D341Med (cell line): ENCODE measurements around the gene TRRAP.
"Not testable (repeated sequence)": the region's sequence is repeated elsewhere in the genome, so short reads cannot be mapped to it uniquely, and the experiment has no call there.

Experiments used
- DNase-seq: peaks from one replicate; pipeline ENCODE4 v3.0.0; 2012; ENCODE audit warnings: low spot score

The TRRAP gene

DNA sequence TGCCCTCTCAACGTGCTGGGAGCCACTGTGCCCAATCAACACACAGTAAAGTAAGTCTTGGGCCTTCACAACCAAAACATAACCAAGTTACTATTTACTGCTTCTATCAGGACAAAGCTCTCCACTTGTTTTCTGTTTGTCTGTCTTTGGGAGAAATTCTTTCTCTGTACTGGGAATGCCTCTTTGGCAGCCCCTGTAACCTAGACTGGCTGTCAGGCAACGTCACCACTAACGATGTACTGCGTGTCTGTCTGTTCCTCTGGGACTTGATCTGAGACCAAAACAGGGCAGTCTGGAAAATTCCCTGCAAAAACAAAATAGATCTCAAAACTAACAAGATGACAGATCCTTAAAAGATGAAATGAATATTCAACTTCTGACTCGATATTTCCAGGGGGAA, 152.6 kb downstream of the TRRAP start:
- no peak for DNase-seq

- no peak for DNase-seq
Measured at GRCh38 chr7:99031496-99031895, 153.2 kb downstream of the TRRAP start.

DNA sequence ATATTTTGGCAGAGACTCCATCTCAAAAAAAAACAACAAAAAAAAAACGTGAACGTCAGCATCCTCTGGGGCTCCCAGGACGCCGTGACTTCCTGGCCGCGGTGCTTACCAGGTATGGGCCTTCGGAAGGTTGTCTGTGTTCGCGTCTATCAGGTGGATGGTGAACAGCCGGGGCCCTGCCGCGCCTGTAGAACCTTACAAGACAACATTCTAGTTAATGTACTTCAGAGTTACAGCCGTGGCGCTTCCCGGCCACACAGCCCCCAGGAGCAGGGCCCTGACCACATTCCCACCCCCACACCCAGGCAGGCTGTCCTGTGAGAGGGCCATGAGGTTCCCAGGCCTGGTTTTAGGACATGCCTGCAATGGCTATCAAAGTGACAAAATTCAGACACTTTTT, 154.6 kb downstream of the TRRAP start:
- DNase-seq: no peak

- no peak for DNase-seq
Measured at GRCh38 chr7:99033765-99034164, 155.4 kb downstream of the TRRAP start.

GRCh38 chr7:99034932-99035722, 156.8 kb downstream of the TRRAP start:
- no peak for DNase-seq

- no peak for DNase-seq
Measured at GRCh38 chr7:99035723-99036545, 157.6 kb downstream of the TRRAP start.

- peak; percentile 71 for DNase-seq
Measured at GRCh38 chr7:99036546-99037111, 158.3 kb downstream of the TRRAP start.

DNA sequence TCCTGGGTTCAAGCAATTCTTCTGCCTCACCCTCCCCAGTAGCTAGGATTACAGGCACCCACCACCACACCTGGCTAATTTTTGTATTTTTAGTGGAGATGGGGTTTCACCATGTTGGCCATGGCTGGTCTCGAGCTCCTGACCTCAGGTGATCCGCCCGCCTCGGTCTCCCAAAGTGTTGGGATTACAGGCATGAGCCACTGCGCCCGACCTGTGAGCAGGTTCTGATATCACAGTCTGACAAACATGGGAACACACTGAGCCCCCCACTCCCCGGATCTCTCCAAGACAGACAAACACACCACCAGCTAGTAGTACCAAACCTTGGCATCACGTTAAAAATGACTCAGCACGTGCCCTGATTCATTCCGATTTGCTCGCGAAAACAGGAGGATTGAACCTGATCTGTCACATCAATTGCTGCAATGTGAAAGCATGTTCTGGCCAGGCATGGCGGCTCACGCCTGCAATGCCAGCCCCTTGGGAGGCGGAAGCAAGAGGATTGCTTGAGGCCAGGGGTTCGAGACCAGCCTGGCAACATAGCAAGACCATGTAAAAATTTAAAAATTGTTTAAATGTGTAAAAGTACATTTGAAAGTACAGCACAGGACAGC, 159.1 kb downstream of the TRRAP start:
- DNase-seq: no peak

DNA sequence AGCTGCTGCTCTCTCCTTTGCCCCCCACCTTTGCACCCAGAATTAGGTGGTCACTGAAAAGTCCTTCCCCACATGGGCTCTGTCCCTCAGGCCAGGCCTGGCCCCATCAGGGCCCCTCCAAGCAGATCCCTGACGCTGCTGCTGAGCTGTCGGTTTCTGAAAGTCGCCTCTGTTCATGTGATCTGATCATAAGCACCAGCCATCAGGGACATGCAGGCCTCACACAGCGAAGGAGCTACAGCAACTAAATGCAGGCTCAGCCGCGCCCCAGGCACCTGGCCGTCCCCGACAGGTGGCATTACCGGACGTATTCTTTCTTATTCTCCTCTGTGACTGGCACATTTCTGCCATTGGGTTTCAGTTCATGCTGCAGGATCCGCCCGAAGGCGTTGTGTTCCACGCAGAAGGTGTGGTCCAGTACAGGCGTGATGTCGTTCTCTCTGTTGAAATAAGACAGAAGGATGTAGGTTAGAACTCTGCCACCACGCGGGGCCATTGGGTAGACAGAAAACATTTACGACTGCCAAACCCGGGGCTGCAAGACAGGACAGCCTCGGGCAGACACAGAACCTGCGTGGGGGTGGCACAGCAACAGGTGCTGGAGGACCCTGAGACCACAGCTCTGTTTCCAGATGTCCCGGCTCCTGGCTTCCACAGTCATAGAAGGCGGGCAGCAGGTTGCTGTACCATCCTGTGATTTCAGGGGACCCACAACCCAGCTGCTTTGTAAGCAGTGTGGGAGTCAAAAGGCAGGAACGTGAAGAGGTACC, 159.9 kb downstream of the TRRAP start:
- DNase-seq: no peak

DNA sequence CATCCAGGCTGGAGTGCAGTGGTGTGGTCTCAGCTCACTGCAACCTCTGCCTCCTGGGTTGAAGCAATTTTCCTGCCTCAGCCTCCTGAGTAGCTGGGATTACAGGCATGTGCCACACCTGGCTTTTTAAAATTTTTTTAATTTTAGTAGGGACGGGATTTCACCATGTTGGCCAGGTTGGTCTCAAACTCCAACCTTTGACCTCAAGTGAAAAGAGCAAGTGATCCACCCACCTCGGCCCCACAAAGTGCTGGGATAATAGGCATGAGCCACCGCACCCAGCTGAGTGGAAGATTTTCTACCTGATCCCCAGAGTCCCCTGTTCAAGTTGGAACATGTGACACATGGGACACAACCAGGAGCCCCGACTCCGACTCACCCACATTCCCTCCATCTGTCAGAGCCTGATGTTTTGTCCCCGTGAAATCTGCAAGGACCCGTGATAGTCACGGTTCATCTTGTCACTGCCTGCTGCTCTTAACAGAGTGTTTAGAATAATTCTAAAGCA, 161.1 kb downstream of the TRRAP start:
- no peak for DNase-seq

DNA sequence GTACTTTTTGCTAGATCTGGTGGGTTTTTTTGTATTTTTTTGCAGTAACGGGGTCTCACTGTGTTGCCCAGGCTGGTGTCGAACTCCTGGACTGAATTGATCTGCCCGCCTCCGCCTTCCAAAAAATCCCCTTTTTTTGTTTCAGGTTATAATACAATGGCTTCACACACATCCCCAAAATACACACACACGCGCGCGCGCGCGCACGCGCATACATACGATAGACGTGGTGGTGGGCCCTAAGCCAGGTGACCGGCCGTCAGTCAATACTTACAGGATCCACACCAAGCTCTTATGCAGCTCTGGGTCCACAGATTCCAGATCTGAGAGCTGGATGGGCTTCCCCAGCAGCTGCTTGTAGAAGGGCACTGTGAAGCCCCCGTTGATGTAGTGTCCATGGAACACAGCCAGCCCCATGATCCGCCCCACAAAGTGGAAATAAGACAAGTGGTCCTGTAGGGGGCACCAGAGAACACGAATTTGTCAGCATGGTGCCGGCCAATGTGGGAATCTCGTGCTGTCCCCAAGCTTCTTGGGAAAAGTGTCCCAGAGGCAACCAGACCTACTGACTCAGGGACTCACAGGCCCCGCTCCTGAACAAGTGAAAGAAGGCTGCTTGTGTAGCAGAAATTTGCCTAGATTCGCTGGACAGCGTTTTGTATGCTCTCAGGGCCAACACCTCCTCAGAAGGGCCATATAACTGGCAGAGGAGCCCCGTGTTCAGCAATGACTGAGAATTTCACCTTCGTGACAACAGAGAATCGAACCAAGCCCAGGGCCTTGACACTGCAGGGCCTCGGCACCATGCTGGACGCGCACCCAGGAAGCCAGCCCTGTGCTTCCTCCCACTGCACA, 162.0 kb downstream of the TRRAP start:
- peak; percentile 89 for DNase-seq

GRCh38 chr7:99041526-99041925, 163.2 kb downstream of the TRRAP start:
- DNase-seq: no peak

DNA sequence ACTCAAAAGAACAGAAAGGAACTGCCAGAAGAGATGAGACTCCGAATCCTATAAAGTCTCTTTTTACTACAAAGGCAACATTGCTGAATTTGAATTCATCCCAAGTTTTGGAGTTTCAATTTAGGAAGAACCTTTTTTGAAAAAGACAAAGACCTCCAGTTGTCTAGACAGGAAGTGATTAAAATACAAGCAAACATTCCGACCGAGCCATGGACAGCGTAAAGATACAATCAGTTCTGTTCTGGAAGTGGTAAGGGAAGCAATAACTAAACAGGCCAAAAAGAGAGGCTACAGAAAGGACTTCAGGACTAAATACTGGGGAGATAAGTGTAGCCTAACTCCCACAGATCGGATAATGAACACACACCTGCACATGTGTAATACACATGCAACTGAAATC, 164.6 kb downstream of the TRRAP start:
- no peak for DNase-seq

DNA sequence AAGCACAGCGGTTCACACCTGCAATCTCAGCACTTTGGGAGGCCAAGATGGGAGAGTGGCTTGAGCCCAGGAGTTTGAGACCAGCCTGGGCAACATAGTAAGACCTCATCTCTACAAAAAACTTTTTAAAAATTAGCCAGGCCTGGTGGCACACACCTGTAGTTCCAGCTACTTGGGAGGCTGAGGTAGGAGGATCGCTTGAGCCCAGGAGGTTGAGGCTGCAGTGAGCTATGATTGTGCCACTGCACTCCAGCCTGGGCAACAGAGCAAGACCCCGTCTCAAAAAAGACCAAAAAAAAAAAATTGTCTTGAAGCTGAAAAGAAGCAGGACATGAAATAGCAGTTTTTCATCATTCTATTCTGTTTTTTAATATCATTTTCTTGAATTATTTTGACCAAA, 166.5 kb downstream of the TRRAP start:
- DNase-seq: not testable (repeated sequence)

GRCh38 chr7:99046262-99046661, 167.9 kb downstream of the TRRAP start:
- DNase-seq: not testable (repeated sequence)

DNA sequence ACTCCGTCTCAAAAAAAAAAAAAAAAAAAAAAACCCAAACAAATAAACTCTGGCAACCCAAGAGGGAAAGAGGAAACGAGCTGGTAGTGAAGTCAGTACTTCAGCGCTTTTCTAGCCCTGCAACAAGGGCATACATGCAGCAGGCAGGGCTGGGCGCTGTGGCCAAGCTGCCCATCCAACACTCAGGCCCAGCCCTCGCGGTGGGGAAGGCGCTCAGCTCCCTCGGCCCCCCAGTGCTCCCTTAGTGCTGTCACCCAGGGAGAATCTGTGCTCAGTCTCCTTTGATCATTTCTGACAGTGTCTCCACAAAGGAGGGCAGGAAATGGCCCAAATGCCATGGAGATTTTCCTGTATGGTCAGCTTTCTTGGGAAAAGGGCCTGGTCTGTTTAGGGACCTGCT, 168.4 kb downstream of the TRRAP start:
- DNase-seq: no peak

GRCh38 chr7:99047526-99048077, 169.3 kb downstream of the TRRAP start:
- DNase-seq: no peak

DNA sequence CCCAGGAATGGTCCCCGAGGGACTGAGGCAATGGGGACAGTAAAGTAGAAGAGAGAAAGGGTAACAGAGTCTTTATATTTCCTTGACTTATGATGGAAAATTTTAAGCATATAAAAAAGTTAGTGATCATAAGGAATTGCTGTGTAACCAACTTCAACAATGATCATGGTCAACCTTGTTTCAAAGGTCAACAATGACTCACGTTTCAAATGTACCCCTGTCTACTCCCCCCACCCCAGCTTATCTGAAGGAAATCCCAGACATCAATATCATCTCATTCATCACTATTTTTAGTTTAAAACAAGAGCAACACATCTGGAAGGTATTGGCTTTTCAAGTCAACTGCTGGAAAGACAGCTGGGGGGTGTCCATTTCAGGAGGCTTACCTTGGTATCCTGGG, 172.6 kb downstream of the TRRAP start:
- DNase-seq: no peak

DNA sequence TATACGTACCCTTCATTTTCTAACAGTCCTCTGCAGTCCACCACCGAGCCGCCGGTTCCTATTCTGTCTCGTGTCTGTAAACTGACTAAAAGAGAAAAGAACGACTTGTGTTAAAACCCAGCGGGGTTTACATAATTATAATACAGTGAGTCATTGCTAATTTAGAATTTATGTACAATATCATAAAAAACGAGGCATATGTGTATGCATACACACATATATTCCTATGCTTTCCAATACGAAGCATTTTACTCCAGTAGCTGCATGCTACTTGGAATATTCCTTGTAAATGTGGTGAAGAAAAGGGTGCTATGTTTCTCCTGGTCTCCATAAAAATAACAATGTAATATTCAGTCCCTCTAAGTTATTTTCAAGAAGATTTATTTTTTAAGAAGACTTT, 176.4 kb downstream of the TRRAP start:
- DNase-seq: no peak
